Amniotic stem cell (primary cell): ENCODE results near the gene PCSK5.
"Not testable (repeated sequence)": the region's sequence is repeated elsewhere in the genome, so short reads cannot be mapped to it uniquely, and the experiment has no call there.

Source experiments
- DNase-seq: peaks from one replicate; lab custom pipeline; 2025; lab: John Stamatoyannopoulos, UW

Gene PCSK5

GRCh38 chr9:75890472-75891276, at the start of gene PCSK5:
TSS of gene PCSK5 (plus strand) at chr9:75890673. CDS start at chr9:75891182, 509 bp downstream.
- peak; percentile 83 for DNase-seq

GRCh38 chr9:75844321-75844720, 46.2 kb upstream of the PCSK5 start:
- DNase-seq: no peak

- no peak for DNase-seq
These were observed 44.7 kb upstream of the PCSK5 start for GRCh38 chr9:75845806-75846205.

GRCh38 chr9:75847085-75847484, 43.4 kb upstream of the PCSK5 start:
- DNase-seq: no peak

- DNase-seq: no peak
These were observed 39.8 kb upstream of the PCSK5 start for GRCh38 chr9:75850459-75851200.

- no peak for DNase-seq
These were observed 38.6 kb upstream of the PCSK5 start for GRCh38 chr9:75851917-75852316.

GRCh38 chr9:75852746-75853145, 37.7 kb upstream of the PCSK5 start:
- no peak for DNase-seq

- peak; percentile 17 for DNase-seq
These were observed 35.0 kb upstream of the PCSK5 start for GRCh38 chr9:75855509-75855908.

- no peak for DNase-seq
These were observed 31.9 kb upstream of the PCSK5 start for GRCh38 chr9:75858497-75859092.

GRCh38 chr9:75864266-75864665, 26.2 kb upstream of the PCSK5 start:
- DNase-seq: no peak

- peak; percentile 7 for DNase-seq
These were observed 24.1 kb upstream of the PCSK5 start for GRCh38 chr9:75866273-75866871.

GRCh38 chr9:75868526-75868925, 21.9 kb upstream of the PCSK5 start:
- DNase-seq: not testable (repeated sequence)

- no peak for DNase-seq
These were observed 21.2 kb upstream of the PCSK5 start for GRCh38 chr9:75869236-75869635.

GRCh38 chr9:75870450-75870849, 20.0 kb upstream of the PCSK5 start:
- DNase-seq: no peak

- DNase-seq: no peak
These were observed 18.8 kb upstream of the PCSK5 start for GRCh38 chr9:75871624-75872023.

GRCh38 chr9:75873712-75874111, 16.8 kb upstream of the PCSK5 start:
- DNase-seq: no peak

GRCh38 chr9:75876999-75877640, 13.4 kb upstream of the PCSK5 start:
- no peak for DNase-seq

GRCh38 chr9:75878488-75878860, 12.0 kb upstream of the PCSK5 start:
- no peak for DNase-seq

GRCh38 chr9:75880618-75881017, 9.9 kb upstream of the PCSK5 start:
- DNase-seq: no peak

GRCh38 chr9:75881761-75882160, 8.7 kb upstream of the PCSK5 start:
- DNase-seq: no peak

- DNase-seq: no peak
These were observed 4.8 kb upstream of the PCSK5 start for GRCh38 chr9:75885652-75886051.

- no peak for DNase-seq
These were observed 896 bp upstream of the PCSK5 start for GRCh38 chr9:75889577-75889976.
